NB4 (cell line): Measurements from ENCODE around the gene TSPAN4.
A peak's percentile ranks its signal among the peaks of the same experiment; 100 is the strongest.

Experiments used
- DNase-seq: peaks from one replicate; pipeline ENCODE4 v3.0.0; 2010; ENCODE audit warnings: low read depth
- H3K4me3 ChIP-seq: one replicate; pipeline ENCODE4 v1.5.1; 2011; ENCODE audit warnings: mild to moderate bottlenecking, low read depth, low read length, moderate library complexity
- MYC ChIP-seq: IDR thresholded peaks from 2 replicates; pipeline ENCODE4 v1.6.1; 2011; ENCODE audit warnings: low read depth, low read length
- POLR2A ChIP-seq: IDR thresholded peaks from 2 replicates; pipeline ENCODE4 v1.6.1; 2011; ENCODE audit warnings: mild to moderate bottlenecking; ENCODE audit not compliant: insufficient read length; ENCODE audit errors: extremely low read depth
- TF ChIP-seq, protein P1 (sequence below): IDR thresholded peaks from one replicate; pipeline ENCODE4 v1.5.1; 2012; ENCODE audit warnings: low read depth, low read length
- TF ChIP-seq, protein P2 (sequence below): IDR thresholded peaks from 2 replicates; pipeline ENCODE4 v1.6.1; 2011; ENCODE audit warnings: low read depth, low read length

Gene TSPAN4

DNA sequence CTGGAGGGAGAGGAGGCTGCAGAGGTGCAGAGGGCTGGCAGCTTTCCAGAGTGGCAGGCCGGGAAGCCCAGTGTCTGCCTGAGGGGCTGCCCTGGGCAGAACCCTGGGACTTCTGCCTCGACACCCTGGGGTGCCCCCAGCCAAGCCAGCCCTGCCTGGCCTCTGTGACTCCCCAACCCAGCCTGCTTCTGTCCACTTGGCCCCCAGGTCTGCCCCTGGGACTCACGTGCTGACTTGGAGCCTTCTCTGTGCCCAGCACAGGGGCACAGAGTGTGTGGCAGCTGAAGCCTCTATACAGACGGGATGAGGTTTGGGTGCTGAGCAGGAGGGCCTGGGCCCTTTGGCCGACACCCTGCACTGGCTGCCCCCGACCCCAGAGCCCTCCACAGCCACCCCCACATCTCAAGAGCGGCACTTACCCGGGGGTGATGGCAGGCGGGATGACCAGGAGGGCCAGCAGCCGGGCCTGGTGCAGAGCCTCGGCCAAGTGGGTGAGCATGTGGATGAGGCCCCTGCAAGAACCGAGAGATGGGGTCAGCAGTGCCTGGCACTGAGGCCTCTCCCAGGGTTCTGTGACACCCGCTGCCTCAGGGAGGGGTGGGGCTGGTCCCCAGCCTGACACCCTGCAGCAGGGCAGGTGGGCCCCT, 50.5 kb downstream of the TSPAN4 start:
- no peak for DNase-seq
- no peak overlapping the region for H3K4me3 ChIP-seq
- no peak for TF ChIP-seq POLR2A
- TF ChIP-seq, protein P1, sequence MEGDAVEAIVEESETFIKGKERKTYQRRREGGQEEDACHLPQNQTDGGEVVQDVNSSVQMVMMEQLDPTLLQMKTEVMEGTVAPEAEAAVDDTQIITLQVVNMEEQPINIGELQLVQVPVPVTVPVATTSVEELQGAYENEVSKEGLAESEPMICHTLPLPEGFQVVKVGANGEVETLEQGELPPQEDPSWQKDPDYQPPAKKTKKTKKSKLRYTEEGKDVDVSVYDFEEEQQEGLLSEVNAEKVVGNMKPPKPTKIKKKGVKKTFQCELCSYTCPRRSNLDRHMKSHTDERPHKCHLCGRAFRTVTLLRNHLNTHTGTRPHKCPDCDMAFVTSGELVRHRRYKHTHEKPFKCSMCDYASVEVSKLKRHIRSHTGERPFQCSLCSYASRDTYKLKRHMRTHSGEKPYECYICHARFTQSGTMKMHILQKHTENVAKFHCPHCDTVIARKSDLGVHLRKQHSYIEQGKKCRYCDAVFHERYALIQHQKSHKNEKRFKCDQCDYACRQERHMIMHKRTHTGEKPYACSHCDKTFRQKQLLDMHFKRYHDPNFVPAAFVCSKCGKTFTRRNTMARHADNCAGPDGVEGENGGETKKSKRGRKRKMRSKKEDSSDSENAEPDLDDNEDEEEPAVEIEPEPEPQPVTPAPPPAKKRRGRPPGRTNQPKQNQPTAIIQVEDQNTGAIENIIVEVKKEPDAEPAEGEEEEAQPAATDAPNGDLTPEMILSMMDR = no peak
- TF ChIP-seq MYC = no peak
- TF ChIP-seq, protein P2, sequence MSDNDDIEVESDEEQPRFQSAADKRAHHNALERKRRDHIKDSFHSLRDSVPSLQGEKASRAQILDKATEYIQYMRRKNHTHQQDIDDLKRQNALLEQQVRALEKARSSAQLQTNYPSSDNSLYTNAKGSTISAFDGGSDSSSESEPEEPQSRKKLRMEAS = no peak

DNA sequence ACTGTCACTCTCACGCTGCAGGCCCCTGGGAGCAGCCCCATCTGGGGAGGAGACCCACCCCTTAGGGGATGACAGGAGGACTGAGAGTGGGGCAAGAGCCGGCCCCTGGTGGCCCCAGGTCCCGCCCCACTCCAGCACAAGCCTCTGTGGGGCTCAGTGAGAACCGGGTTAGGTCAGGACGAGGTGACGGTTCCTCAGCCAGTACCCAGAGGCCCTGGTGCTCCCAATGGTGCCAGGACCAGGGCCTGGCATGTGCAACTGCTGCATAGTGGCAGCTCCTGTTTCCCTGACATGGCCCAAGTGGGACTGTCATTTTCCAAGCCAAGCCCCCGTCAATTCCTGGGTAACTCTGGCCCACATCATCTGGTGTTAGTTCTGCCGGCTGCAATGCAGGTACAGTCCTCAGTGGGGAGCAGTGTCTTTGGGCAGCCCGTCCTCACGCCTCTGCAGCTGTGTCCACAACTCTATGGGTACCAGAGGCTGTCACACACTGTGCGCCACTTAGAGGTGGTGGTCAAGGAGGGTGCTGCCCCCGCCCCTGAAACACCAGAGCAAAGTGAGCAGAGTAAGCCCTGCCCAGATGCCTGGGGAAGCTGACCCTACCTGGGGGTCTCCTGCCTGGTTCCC, 52.0 kb downstream of the TSPAN4 start:
- H3K4me3 ChIP-seq = no peak overlapping the region
- no peak for DNase-seq
- TF ChIP-seq, protein P2 = no peak
- TF ChIP-seq, protein P1 = peak; percentile 3

DNA sequence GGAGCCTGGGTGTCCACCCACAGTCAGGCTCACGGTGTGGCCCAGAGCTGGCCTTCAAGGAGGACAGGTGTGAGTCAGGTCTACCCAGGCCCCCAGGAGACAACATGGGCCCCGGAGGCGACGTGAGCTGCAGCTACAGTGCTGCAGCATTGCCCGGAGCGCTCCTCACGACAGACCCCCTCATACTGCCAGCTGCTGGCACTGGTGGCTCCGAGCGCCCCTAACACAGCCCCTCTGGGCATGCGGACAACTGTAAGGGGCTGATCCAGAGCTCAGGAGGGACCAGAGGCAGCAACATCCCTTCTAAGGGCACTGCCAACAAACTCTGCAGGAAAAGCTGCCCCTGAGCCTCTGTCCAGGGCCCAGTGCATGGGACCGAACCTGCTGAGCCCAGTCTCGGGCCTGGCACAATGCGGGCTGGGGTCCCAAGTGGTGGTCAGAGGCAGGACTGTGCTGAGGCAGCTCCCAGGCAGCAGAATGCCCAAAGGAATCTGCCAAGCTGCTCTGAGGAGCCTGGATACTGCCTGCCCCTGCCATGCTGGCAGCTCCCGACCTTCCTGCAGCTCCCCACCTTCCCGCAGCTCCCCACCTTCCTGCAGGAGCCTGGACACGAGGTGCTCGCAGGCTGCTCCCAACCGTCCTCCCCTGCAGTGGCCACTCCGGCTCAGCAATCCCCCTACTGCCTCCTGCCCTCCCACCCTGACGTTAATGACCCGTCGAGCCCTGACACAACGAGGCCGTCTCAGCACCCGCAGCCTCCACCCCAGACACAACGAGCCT, 52.9 kb downstream of the TSPAN4 start:
- no peak for DNase-seq
- TF ChIP-seq, protein P1 = no peak
- TF ChIP-seq MYC = no peak
- TF ChIP-seq, protein P2 = no peak
- no peak overlapping the region for H3K4me3 ChIP-seq

DNA sequence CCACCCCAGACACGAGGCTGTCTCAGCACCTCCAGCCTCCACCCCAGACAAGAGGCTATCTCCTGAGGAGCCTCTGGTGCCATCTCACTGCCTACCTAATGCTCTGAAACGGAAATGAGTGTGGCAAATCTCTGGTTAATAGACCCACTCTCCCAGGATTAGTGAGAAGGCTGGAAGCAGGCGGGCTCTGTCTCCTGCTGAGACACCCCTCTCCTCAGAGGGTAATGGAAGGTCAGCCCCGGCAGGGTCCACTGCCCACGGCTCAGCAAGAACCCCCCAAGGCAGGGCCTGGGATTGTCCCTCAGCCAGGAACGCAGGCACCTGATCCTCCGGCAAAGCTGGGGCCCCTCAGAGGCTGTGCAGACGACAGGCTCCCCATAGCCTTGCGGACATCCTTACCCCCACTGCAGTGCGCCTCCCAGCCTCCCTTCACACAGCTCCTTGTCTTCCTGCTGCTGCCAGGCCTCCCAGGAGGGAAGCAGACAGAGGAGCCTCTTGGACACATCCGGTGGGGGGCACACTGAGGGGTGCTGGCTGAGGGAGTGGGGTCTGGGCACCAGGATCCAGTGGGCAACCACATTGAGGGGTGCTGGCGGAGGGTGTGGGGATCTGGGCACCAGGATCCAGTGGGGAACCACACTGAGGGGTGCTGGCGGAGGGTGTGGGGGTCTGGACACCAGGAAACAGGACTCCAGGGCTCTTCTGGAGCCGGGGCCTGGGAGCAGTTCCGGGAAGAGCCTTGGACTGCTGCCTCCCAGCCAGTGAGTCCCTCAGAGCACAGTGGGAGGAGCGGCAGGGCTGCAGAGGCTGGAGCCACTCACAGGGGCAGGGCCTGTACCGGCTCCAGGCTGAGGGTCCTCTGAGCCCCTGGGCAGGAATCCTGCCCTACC, 54.8 kb downstream of the TSPAN4 start:
- no peak for DNase-seq
- TF ChIP-seq, protein P1 = no peak
- no peak for TF ChIP-seq MYC
- TF ChIP-seq, protein P2 = no peak
- no peak for TF ChIP-seq POLR2A

DNA sequence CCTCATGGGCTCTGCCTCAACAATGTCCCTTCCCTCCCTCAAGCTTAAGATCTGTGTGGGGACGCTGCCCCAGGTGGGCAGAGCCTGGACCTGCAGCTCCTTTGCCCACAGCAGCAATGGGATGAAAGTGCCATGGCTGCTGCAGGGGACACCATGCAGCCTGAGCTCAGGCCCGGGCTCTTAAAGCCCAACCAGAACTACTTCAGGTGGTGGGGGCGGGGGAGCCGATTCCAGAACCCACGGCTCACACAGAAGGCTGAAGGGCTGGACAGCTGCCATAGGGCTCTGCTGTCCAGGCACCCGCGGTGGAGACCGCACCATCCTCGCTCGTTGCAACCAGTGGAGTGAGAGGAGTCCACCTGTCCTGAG, 55.5 kb downstream of the TSPAN4 start:
- TF ChIP-seq, protein P1 = peak; percentile 35
- no peak for TF ChIP-seq POLR2A
- H3K4me3 ChIP-seq = no peak overlapping the region
- peak; percentile 45 for DNase-seq

More for the DNA sequence above, 54.8 kb downstream of the TSPAN4 start:
- H3K4me3 ChIP-seq = no peak overlapping the region
